GM21825 (cell line): ENCODE data around the gene EYA3.

Experiments
- ATAC-seq: cut with Tn5 transposase; IDR thresholded peaks from one replicate; pipeline ENCODE4 v1.9.1; 2021; ENCODE audit warnings: mild to moderate bottlenecking, moderate library complexity; ENCODE audit not compliant: unreplicated experiment

Gene EYA3

DNA sequence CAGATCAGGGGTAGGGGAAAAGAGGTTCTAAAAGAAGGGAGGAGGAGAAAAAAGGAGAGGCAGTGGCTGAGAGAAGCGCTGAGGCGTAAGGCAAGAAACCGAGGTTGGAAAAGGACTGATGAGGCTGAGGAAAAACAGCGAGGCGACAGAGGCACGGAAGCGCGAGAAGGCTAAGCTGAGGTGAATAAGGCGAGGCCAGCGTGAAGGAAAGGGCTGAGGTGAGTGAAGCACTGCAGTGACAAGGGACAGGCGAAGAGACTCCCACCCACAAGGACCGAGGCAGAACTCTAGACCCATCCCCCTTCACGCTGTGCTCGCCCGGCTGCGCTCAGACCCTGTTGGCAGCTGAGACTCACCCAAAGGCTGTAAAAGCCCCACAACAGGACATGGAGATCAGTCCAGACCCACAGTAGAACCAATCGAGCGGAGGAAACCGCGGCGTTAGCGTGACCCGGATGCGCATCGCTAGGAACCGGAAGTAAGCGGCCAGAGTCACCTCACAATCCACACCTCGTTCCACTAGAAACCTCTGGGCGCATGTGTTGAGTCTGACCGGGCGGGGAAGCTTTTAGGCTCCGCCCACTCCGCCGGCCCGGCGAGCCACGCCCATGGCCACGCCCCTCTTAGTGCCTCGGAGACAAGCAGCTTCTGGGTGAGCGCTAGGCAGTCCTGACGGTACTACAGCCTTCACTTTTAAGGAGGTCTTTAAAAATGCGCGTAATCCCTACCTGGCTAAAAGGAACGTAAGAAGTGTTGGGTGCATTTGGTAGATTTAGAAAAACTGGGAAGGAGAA is at the start of gene EYA3:
Gene EYA3, minus strand, starts transcription at position 443 of the 794 bp plus-strand sequence. CDS start 30,584 bp downstream, outside the sequence.
- ATAC-seq, result peak; percentile 90

GRCh38 chr1:28136922-28137613 is 48.7 kb upstream of the EYA3 start:
- ATAC-seq, result no peak

- no peak for ATAC-seq
Measured at GRCh38 chr1:28136169-28136921, 47.9 kb upstream of the EYA3 start.

GRCh38 chr1:28135371-28136168 is 47.2 kb upstream of the EYA3 start:
- ATAC-seq, result no peak

GRCh38 chr1:28134651-28135207 is 46.3 kb upstream of the EYA3 start:
- no peak for ATAC-seq

GRCh38 chr1:28132171-28133167 is 44.1 kb upstream of the EYA3 start:
- no peak for ATAC-seq

- ATAC-seq, result no peak
Measured at GRCh38 chr1:28130901-28131300, 42.5 kb upstream of the EYA3 start.

DNA sequence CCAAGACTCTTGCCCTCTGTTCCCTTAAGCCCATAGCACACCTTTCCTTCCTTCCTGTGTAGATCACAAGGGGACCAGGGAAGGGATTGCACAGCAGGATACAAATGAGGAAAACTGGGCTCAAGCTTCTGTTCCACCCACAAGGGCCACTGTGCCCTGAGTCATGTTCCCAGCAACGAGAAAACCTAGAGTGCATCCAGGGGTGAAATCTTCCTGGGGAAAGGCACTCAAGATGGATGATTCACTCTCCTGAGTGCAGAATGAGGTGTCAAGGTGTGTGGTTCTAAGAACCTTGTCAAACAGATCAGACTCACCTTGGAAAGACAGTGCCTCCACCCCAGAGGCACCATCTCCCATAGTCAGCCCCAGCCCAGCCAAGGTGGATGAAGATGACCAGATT is 40.7 kb upstream of the EYA3 start:
- no peak for ATAC-seq

DNA sequence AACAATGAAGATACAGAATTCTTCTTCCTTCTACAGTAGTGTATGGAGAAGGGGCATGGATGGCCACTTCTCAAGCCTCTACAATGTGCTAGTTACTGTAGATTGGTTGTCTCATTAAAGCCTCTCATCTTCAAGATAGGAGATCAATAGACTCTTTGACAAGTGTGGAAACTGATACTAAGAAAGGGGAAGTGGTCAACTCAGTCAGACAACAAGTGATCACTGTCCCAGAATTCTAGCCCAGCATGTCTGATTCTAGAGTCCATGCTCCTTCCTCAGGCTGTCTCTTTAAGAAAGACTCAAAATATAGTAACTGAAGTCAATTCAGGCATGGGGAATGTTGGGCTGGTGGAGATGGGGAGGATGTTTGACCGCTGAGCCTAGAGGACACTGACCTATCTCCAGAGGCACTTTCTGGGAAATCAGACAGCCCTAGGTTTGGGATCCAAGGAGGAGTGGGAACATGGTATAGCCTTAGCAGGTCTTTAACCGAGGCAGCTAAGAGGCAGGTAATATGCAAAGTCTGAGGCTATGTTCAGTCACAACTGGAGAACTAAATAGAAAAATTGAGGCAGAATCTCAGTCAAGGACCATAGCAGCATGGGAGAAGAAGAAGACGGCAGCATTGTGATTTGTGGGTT is 39.3 kb upstream of the EYA3 start:
- peak; percentile 74 for ATAC-seq

DNA sequence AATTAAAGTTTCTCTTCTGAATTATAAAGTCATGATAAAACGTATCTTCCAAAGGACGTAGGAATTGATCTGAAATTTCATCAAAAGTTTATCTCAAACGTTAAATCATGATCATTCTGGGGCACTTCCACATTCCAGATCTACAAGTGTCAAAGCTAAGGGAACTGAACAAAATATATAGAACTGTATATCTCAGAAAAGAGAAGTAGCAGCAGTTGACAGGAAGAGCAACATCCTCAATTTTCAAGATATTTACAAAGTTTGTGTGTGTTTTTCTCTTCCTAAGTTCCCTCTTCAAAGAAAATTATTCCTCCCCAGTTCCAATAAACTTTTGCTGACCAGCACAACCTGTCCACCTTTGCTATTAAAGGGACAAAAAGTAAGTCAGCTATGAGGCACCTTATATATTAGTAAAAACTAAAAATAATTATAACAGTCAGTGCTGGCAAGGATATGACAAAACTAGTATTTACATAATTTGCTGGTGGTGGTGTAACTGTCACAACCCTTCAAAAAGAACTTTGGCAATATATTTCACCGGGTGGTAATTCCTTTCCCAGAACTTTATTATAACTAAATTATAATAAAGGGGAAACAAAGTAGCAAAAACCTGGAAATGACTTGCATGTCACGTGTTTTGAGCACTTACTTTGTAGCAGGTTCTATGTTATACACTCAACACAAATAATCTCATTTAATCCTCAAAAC is 38.5 kb upstream of the EYA3 start:
- no peak for ATAC-seq

GRCh38 chr1:28126212-28126611 is 37.8 kb upstream of the EYA3 start:
- ATAC-seq, result no peak

GRCh38 chr1:28123461-28123961 is 35.1 kb upstream of the EYA3 start:
- no peak for ATAC-seq

GRCh38 chr1:28122183-28122582 is 33.8 kb upstream of the EYA3 start:
- ATAC-seq, result no peak

- no peak for ATAC-seq
Measured at GRCh38 chr1:28119556-28119955, 31.1 kb upstream of the EYA3 start.

DNA sequence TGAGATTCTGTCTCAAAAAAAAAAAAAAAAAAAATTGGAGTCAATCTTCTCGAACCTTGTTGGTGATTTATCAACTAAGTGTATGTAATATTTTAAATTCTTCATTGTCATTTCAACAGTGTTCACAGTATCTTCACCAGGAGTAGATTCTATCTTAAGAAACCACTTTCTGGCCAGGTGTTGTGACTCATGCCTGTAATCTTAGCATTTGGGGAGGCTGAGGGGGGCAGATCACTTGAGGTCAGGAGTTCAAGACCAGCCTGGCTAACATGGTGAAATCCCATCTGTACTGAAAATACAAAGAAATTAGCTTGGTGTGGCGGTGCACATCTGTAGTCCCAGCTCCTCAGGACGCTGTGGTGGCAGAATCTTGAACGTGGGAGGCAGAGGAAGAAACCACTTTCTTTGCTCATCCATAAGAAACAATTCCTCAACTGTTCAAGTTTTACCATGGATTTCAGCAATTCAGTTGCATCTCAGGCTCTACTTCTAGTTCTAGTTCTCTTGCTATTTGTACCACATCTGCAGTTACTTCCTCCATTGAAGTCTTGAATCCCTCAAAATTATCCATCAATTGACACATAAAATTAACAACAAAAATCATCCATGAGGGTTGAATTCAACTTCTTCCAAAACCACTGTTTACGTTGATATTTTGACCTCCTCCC is 30.4 kb upstream of the EYA3 start:
- no peak for ATAC-seq

DNA sequence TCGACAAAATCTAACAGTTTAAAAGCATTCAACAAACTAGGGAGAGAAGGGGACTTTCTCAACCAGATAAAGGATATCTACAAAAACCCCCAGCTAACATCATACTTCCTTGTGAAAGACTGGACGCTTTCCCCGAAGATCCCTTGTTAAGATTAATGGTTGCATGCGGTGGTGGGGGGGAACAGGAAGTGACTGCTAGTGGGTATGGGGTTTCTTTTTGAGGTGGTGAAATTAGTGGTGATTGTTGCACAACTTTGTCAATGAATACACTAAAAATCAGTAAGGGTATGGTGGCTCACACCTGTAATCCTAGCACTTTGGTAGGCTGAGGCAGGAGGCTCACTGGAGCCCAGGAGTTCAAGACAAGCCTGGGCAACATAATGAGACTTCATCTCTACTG is 26.9 kb upstream of the EYA3 start:
- no peak for ATAC-seq

DNA sequence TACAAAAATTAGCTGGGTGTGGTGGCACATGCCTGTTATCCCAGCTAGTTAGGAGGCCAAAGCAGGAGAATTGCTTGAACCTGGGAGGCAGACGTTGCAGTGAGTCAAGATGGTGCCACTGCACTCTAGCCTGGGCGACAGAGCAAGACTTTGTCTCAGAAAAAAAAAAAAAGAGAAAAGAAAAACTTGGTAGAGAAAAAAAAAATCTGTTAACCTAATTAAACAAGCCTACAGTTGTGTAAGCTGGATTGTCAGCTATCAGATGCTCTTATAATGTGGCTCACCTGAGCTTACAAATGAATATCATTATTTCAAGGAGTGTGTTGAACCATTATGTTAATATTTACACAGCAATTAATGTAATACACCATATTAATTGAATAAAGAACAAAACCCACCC is 26.4 kb upstream of the EYA3 start:
- ATAC-seq, result no peak

GRCh38 chr1:28113242-28113572 is 24.8 kb upstream of the EYA3 start:
- no peak for ATAC-seq
